ENCODE data around the gene SERPINA12.

SERPINA12 gene

GRCh38 chr14:94441531-94442205 lies 67.6 kb downstream of the SERPINA12 start:
- DNase-seq (ENCODE audit: extremely low read depth in 1 of 2, low read depth in 1 of 2): no peak

GRCh38 chr14:94441130-94441529 lies 68.1 kb downstream of the SERPINA12 start:
- DNase-seq (ENCODE audit: extremely low read depth in 1 of 2, low read depth in 1 of 2): no peak

GRCh38 chr14:94439453-94440057 lies 69.7 kb downstream of the SERPINA12 start:
- no peak for DNase-seq (ENCODE audit: extremely low read depth in 1 of 2, low read depth in 1 of 2)

Measured in stimulated activated CD8-positive, alpha-beta memory T cell treated with anti-CD3 and anti-CD28 coated beads, Interleukin-7, amount 100 ng/mL, for 48 hours (primary cell).